Testis (tissue), 3 donors: Measurements from ENCODE around the gene DUSP8. TPM values are rescaled to one million over a fixed set of nuclear protein-coding genes. Genes with fewer than 3 reads are reported as not detected.
"Not testable (repeated sequence)": the region's sequence is repeated elsewhere in the genome, so short reads cannot be mapped to it uniquely, and the experiment has no call there.

Experiments used
- DNase-seq: peaks from one replicate; pipeline ENCODE4 v3.0.0-alpha.2; 2019
- H3K27ac ChIP-seq, 2 donors: fragments of 200-600 bp; sonication (generic); one replicate each; pipeline ENCODE4 v1.5.1; 2019
- H3K27me3 ChIP-seq: fragments of 200-600 bp; sonication (generic); one replicate; pipeline ENCODE4 v1.5.1; 2019
- H3K36me3 ChIP-seq: fragments of 200-600 bp; sonication (generic); one replicate; pipeline ENCODE4 v1.5.1; 2017; ENCODE audit warnings: low read depth; ENCODE audit errors: missing control alignments
- H3K4me1 ChIP-seq: fragments of 200-600 bp; sonication (generic); one replicate; pipeline ENCODE4 v1.5.1; 2019
- H3K4me3 ChIP-seq, 2 donors: fragments of 200-600 bp; sonication (generic); one replicate each; pipeline ENCODE4 v1.5.1; 2017 to 2019
- H3K9me3 ChIP-seq: fragments of 200-600 bp; sonication (generic); one replicate; pipeline ENCODE4 v1.5.1; 2017
- POLR2A ChIP-seq: fragments of 450-650 bp; IDR thresholded peaks from one replicate; pipeline ENCODE4 v1.6.1; 2017; ENCODE audit warnings: antibody characterized with exemption, mild to moderate bottlenecking, moderate library complexity
- whole genome bisulfite sequencing, 2 donors: methylation state at CpG; one replicate each; pipeline ENCODE4 v1.1.5; 2018; 5-methylcytosine and 5-hydroxymethylcytosine counted together
- intact Hi-C: fragments of 100-400 bp; cut with DNase I; formaldehyde crosslinking; loops from one replicate; pipeline ENCODE4 v1.15.1; 2023; ENCODE audit warnings: low total_unique reads
- polyA plus RNA-seq: library from polyadenylated mRNA; stranded (reverse); fragments of 350-450 nt; fragmentation: Illumina TruSeq; extraction: RNeasy Lipid Tissue Mini Kit (QIAGEN cat#74804); gene quantifications from one replicate; pipeline ENCODE4 v1.2.3, GENCODE V29; 2014; ENCODE audit warnings: low read depth, low replicate concordance; ENCODE audit not compliant: insufficient read depth
- total RNA-seq, 2 donors: library from RNA; depleted of rRNA; stranded (reverse); fragments of >200 nt; gene quantifications; one replicate each; pipeline ENCODE4 v1.2.3, GENCODE V29; 2016
- TF ChIP-seq, protein P1 (sequence below), 3 experiments: fragments of 450-650 bp in 2 of 3; fragments of 200-600 bp in 1 of 3; sonication (generic) in 1 of 3; IDR thresholded peaks; one replicate each; pipeline ENCODE4 v1.5.1; 2016 to 2019; ENCODE audit warnings: antibody characterized with exemption in 3 of 3, mild to moderate bottlenecking in 2 of 3, moderate library complexity in 1 of 3

The DUSP8 gene
- total and polyA plus RNA-seq, 3 donors from 2014 or later, result 7.0 to 14.4 (median 8.5) TPM

DNA sequence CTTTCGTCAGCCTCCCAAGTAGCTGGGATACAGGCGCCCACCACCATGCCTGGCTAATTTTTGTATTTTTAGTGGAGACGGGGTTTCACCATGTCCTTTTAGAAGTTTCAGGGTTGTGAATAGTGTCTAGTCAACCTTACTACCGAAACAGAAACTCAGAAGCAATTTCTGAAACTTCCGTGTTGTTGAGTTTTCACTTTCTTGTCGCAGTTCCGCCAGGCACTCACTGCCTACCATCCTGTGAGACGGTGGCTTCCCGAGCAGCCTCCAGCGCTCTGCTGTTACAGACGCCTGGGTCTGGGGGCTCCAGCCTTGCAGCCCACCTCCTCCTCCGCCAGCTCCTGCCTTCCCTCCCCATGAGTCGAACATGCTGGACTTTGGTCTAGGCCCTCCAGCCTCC is 33.9 kb upstream of the DUSP8 start:
- H3K27ac ChIP-seq, H3K4me3 ChIP-seq, DNase-seq, intact Hi-C loops, H3K4me1 ChIP-seq, H3K36me3 ChIP-seq, H3K27me3 ChIP-seq, H3K9me3 ChIP-seq: not testable (repeated sequence)
- WGBS, 2 donors, result 84 to 89% methylated on average over 11 to 13 of the region's 13 CpGs

DNA sequence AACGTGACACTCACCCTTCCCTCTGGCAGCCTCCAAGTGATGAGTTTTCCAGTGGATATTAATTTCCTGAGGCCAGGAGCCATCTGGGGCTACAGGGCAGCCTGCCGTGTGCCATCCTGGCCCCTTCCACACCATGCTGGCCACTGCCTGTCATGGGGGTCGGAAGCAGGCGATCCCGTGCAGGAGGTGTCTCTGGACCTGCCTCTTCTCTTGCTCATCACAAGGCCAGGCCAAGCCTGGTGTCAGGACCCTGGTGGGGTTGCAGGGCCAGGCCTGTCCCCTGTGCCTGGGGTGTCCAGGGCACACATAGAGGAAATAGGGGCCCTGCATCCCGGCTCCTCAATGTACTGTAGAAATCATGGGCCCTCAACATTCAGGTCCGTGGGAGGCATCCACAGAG is 32.6 kb upstream of the DUSP8 start:
- WGBS, 2 donors, result 83 to 100% methylated on average over 1 to 7 of the region's 7 CpGs
- Histone ChIP-seq H3K4me1 (no peaks in the 10 kb centered on the region), H3K36me3 (no peaks in the 10 kb centered on the region), H3K9me3 (no peaks in the 10 kb centered on the region), H3K27me3 (no peaks in the 10 kb centered on the region), H3K27ac (no peak overlapping the region), H3K4me3 (no peak overlapping the region)
- no peak for TF ChIP-seq POLR2A
- intact Hi-C loops, result no loop called here
- DNase-seq, result no peak

DNA sequence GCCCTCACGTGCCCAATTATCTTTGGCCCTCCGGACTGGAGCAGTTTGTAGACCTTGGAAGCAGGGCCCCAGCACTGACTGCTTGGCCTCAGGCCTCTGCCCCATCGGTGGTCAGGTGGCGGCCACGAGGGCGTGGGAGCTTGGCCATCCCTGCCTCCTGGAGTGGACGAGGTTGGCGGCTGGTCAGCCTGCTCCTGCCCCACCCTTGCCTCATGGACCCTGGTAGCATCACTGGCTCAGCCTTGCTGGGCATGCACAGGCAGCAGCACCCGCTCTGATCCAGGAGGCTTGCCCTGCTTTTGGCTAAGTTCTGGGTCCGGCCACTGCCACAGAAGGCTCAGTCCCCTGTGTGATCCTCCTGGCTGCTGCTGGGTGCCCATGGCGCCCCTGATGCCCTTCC is 32.1 kb upstream of the DUSP8 start:
- intact Hi-C loops, result no loop called here
- DNase-seq, result no peak
- Histone ChIP-seq H3K27ac (no peak overlapping the region), H3K4me1 (no peaks in the 10 kb centered on the region), H3K9me3 (no peaks in the 10 kb centered on the region), H3K36me3 (no peaks in the 10 kb centered on the region), H3K27me3 (no peaks in the 10 kb centered on the region), H3K4me3 (no peak overlapping the region)
- WGBS, 2 donors, result 79 to 87% methylated on average over 2 to 11 of the region's 11 CpGs
- TF ChIP-seq, protein P1, sequence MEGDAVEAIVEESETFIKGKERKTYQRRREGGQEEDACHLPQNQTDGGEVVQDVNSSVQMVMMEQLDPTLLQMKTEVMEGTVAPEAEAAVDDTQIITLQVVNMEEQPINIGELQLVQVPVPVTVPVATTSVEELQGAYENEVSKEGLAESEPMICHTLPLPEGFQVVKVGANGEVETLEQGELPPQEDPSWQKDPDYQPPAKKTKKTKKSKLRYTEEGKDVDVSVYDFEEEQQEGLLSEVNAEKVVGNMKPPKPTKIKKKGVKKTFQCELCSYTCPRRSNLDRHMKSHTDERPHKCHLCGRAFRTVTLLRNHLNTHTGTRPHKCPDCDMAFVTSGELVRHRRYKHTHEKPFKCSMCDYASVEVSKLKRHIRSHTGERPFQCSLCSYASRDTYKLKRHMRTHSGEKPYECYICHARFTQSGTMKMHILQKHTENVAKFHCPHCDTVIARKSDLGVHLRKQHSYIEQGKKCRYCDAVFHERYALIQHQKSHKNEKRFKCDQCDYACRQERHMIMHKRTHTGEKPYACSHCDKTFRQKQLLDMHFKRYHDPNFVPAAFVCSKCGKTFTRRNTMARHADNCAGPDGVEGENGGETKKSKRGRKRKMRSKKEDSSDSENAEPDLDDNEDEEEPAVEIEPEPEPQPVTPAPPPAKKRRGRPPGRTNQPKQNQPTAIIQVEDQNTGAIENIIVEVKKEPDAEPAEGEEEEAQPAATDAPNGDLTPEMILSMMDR (IDR thresholded peaks at IDR 0.05), result no peak
- no peak for TF ChIP-seq POLR2A

- 89 to 90% methylated on average over 1 of the region's 1 CpG for WGBS, 2 donors
- H3K36me3 ChIP-seq, result no peaks in the 10 kb centered on the region
- no peak for TF ChIP-seq POLR2A
- TF ChIP-seq, protein P1 (IDR thresholded peaks at IDR 0.05), result no peak
Observed at GRCh38 chr11:1603629-1604028, 31.6 kb upstream of the DUSP8 start.

DNA sequence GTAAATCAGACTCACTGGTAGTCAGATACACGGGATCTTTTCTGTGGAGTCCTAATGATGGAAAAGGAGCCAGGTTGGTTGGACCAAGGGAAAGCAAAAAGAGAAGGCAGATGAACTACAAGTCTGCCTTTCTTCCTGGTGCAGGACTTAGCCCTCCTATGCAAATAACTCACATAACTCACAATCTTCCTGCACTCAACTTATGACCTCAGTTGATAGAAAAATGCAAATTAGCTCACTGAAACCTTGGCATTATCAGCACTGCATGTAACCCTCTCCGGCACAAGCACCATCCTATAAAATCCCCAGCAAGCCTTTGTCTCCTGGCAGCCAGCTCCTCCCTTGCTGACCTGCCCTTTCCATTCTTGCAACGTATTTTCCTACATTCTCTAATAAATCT is 29.6 kb upstream of the DUSP8 start:
- H3K9me3 ChIP-seq, H3K27me3 ChIP-seq, H3K36me3 ChIP-seq, intact Hi-C loops, H3K27ac ChIP-seq, DNase-seq, H3K4me1 ChIP-seq, H3K4me3 ChIP-seq: not testable (repeated sequence)
- WGBS, 2 donors, result 58 to 60% methylated on average over 3 of the region's 3 CpGs

More at GRCh38 chr11:1603629-1604028, 31.6 kb upstream of the DUSP8 start:
- intact Hi-C loops, result no loop called here
- H3K4me3 ChIP-seq, result no peak overlapping the region
- no peaks in the 10 kb centered on the region for H3K4me1 ChIP-seq
- no peak for DNase-seq
- no peaks in the 10 kb centered on the region for H3K9me3 ChIP-seq
- H3K27me3 ChIP-seq, result no peaks in the 10 kb centered on the region
- no peak overlapping the region for H3K27ac ChIP-seq

GRCh38 chr11:1600626-1601025 is 28.6 kb upstream of the DUSP8 start:
- Histone ChIP-seq H3K4me3 (no peak overlapping the region), H3K27me3 (no peaks in the 10 kb centered on the region), H3K27ac (no peak overlapping the region), H3K4me1 (no peaks in the 10 kb centered on the region), H3K36me3 (no peaks in the 10 kb centered on the region), H3K9me3 (no peaks in the 10 kb centered on the region)
- DNase-seq, result no peak
- intact Hi-C loops, result no loop called here
- WGBS, 2 donors, result 76 to 85% methylated on average over 5 of the region's 5 CpGs
- TF ChIP-seq POLR2A, result no peak
- TF ChIP-seq, protein P1 (IDR thresholded peaks at IDR 0.05), result no peak
